ENCODE results near the gene DGKI.

GRCh38 chr7:137544453-137545058 is 302.2 kb downstream of the DGKI start:
- no peak for TF ChIP-seq REST (tag by site-specific recombination; IDR thresholded peaks at IDR 0.05)
- TF ChIP-seq ZNF747 (tag by site-specific recombination; IDR thresholded peaks at IDR 0.05) = no peak
